Kidney epithelial cell (primary cell): ENCODE measurements around the gene UBE3D. TPM values are rescaled to one million over a fixed set of nuclear protein-coding genes. Genes with fewer than 3 reads are reported as not detected.

ENCODE experiments used
- DNase-seq: peaks from one replicate; pipeline ENCODE4 v3.0.0-alpha.2; 2010; ENCODE audit warnings: low read depth
- H3K27me3 ChIP-seq: 2 replicates; pipeline ENCODE4 v1.6.0; 2011; ENCODE audit warnings: low read length; ENCODE audit not compliant: control insufficient read depth, insufficient read depth
- H3K36me3 ChIP-seq: 2 replicates; pipeline ENCODE4 v1.5.1; 2011; ENCODE audit warnings: low read length; ENCODE audit not compliant: control insufficient read depth, insufficient read depth
- H3K4me3 ChIP-seq: 2 replicates; pipeline ENCODE4 v1.5.1; 2011; ENCODE audit warnings: low read depth, mild to moderate bottlenecking, control low read depth, low read length
- CTCF ChIP-seq: IDR thresholded peaks from 2 replicates; pipeline ENCODE4 v1.5.1; 2011; ENCODE audit warnings: mild to moderate bottlenecking, moderate library complexity, low read length, control low read depth, inconsistent platforms; ENCODE audit not compliant: insufficient read depth, poor library complexity, severe bottlenecking
- total RNA-seq: library from RNA; depleted of rRNA; stranded (reverse); fragments of >200 nt; gene quantifications from 2 replicates; pipeline ENCODE4 v1.2.3, GENCODE V29; 2015

The UBE3D gene
- total RNA-seq, 1 donor from 2014 or later = 11.6 TPM

- no peaks in the 10 kb centered on the region for H3K36me3 ChIP-seq
- no peaks in the 10 kb centered on the region for H3K27me3 ChIP-seq
- no peak for DNase-seq
- TF ChIP-seq CTCF = no peak
- H3K4me3 ChIP-seq = no peak overlapping the region
Observed at GRCh38 chr6:82881519-82881918, 184.1 kb downstream of the UBE3D start.

GRCh38 chr6:82878812-82879211, 186.8 kb downstream of the UBE3D start:
- Histone ChIP-seq H3K27me3 (no peaks in the 10 kb centered on the region), H3K36me3 (no peaks in the 10 kb centered on the region), H3K4me3 (no peak overlapping the region)
- TF ChIP-seq CTCF = no peak
- no peak for DNase-seq

DNA sequence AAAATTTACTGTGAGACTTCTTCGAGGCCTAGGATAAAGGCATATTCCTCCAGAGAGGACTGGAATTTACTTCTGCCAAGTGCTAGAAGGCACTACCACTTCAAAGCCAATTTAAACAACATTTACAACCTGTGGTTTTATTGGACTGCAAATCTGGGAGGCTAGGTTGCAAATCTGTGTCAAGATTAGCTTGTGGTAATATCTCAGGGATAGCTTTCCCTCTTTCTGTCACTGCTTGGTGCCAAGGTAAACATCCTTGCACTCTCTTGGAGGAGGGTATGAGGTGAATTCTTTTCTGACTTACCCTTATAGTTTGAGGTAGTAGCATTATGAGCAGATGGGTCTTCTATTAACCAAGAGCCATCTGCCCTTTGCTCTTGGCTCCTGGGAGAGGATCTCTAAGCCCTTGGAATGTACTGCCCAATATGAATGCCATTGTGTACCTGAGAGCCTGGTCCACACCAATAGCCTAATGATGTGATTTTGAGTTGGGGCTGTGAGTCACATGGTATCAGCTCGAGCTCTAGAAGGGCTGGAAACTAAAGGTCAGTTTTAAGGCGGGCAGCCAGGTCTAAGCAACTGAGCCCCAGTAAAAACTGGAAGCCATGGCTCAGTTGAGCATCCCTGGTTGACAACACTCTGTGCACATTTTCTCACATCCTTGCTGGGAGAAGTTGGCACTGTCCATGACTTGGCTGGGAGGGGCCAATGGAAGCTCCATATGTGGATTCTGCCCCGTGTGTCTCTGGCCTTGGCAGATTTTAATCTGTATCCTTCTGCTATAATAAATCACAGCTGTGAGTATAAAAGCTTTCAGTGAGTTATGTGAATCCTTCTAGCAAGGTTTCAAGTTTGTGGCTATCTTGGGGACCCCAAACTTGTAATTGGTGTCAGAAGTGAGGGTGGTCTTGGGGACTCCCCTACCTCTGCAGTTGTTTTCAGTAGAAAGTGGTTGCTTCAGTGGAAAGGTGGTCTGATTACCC, 188.1 kb downstream of the UBE3D start:
- TF ChIP-seq CTCF = no peak
- DNase-seq = peak; percentile 44
- Histone ChIP-seq H3K4me3 (no peak overlapping the region), H3K27me3 (no peaks in the 10 kb centered on the region), H3K36me3 (no peaks in the 10 kb centered on the region)

DNA sequence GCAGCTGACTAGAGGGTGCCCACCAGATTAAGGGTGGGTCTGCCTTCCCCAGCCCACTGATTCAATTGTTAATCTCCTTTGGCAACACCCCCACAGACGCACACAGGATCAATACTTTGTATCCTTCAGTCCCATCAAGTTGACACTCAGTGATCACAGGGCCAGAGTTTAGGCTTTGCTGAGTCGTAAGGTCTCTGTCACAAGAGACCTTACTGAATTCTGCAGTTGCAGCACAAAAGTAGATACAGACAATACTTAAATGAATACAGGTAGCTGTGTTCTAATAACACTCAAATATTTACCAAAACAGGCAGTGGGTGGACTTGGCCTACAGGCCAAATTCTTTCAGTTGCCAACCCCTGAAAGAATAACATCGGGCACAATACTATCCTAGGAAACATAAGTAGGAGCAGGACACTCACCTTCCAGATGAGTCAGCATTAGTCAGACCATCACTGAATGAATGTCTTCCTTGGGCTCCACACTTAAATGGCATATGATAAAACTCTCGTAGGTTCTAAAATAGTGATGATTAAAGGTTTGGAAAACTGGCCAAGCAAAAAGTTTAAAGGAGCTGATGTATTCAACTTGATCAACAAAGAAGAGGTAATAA, 190.0 kb downstream of the UBE3D start:
- H3K36me3 ChIP-seq = no peaks in the 10 kb centered on the region
- no peak overlapping the region for H3K4me3 ChIP-seq
- no peak for TF ChIP-seq CTCF
- H3K27me3 ChIP-seq = no peaks in the 10 kb centered on the region
- peak; percentile 83 for DNase-seq

DNA sequence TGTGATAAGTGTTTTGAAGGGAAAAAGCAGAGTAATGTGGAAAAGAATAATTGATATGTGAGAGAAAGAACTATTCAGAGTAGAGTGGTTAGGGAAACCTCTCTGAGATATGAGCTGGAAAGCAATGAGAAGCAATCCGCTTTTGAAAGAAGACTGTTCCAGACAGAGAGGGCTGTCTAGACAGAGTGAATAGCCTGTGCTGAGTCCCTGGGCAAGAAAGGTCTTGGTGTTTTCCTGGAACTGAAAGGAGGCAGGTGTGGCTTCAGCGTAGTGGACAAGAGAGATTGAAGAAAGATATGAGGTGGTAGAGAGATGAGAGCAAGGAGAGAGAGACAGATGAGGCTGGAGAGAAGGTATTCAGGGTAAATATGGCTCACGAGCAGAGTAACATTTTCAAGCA, 190.8 kb downstream of the UBE3D start:
- H3K4me3 ChIP-seq = no peak overlapping the region
- no peak for DNase-seq
- no peaks in the 10 kb centered on the region for H3K36me3 ChIP-seq
- H3K27me3 ChIP-seq = no peaks in the 10 kb centered on the region
- no peak for TF ChIP-seq CTCF

- DNase-seq = no peak
- H3K27me3 ChIP-seq = no peaks in the 10 kb centered on the region
- no peak overlapping the region for H3K4me3 ChIP-seq
- no peak for TF ChIP-seq CTCF
- H3K36me3 ChIP-seq = no peaks in the 10 kb centered on the region
Observed at GRCh38 chr6:82872185-82872584, 193.5 kb downstream of the UBE3D start.
